Peyer's patch (tissue), 4 donors: ENCODE data around the gene COBL. TPM values are rescaled to one million over a fixed set of nuclear protein-coding genes. Genes with fewer than 3 reads are reported as not detected.

ENCODE experiments used
- DNase-seq, 3 donors: peaks; one replicate each; pipeline ENCODE4 v3.0.0-alpha.2; 2017 to 2019
- H3K27ac ChIP-seq, 4 donors: fragments of 200-600 bp; sonication (generic); one replicate each; pipeline ENCODE4 v1.5.1; 2016 to 2019
- H3K27me3 ChIP-seq, 2 donors: fragments of 200-600 bp; sonication (generic); one replicate each; pipeline ENCODE4 v1.5.1; 2019
- H3K36me3 ChIP-seq, 3 donors: fragments of 200-600 bp; sonication (generic); one replicate each; pipeline ENCODE4 v1.5.1; 2016 to 2019
- H3K4me1 ChIP-seq, 4 donors: fragments of 200-600 bp; sonication (generic); one replicate each; pipeline ENCODE4 v1.5.1; 2016 to 2019
- H3K4me3 ChIP-seq, 4 donors: fragments of 200-600 bp; sonication (generic); 1 replicate in 3 of 4; 2 replicates in 1 of 4; pipeline ENCODE4 v1.5.1; 2016 to 2019; ENCODE audit warnings: mild to moderate bottlenecking in 1 of 4
- H3K9me3 ChIP-seq, 4 donors: fragments of 200-600 bp; sonication (generic); one replicate each; pipeline ENCODE4 v1.5.1; 2016 to 2019; ENCODE audit warnings: mild to moderate bottlenecking in 1 of 4
- POLR2A ChIP-seq, 2 donors: fragments of 450-650 bp; IDR thresholded peaks; one replicate each; pipeline ENCODE4 v1.5.1; 2017; ENCODE audit warnings: antibody characterized with exemption in 2 of 2, mild to moderate bottlenecking in 2 of 2, moderate library complexity in 2 of 2
- total RNA-seq, 4 donors: library from RNA; depleted of rRNA; stranded (reverse); fragments of >200 nt; gene quantifications; one replicate each; pipeline ENCODE4 v1.1.0, GENCODE V29; 2016
- TF ChIP-seq, protein P1 (sequence below), 6 experiments: fragments of 450-650 bp in 4 of 6; fragments of 200-600 bp in 2 of 6; sonication (generic) in 1 of 6; IDR thresholded peaks; one replicate each; pipeline ENCODE4 v1.5.1; 2017 to 2019; ENCODE audit warnings: antibody characterized with exemption in 6 of 6, mild to moderate bottlenecking in 3 of 6, moderate library complexity in 1 of 6

Gene COBL
- total RNA-seq, 4 donors from 2014 or later: 25.6 to 129 (median 116) TPM

GRCh38 chr7:51175316-51175991, 141.2 kb downstream of the COBL start:
- no peak overlapping the region for H3K27ac ChIP-seq
- no peaks in the 10 kb centered on the region for H3K27me3 ChIP-seq
- no peak for TF ChIP-seq POLR2A (IDR thresholded peaks at IDR 0.05)
- TF ChIP-seq, protein P1, sequence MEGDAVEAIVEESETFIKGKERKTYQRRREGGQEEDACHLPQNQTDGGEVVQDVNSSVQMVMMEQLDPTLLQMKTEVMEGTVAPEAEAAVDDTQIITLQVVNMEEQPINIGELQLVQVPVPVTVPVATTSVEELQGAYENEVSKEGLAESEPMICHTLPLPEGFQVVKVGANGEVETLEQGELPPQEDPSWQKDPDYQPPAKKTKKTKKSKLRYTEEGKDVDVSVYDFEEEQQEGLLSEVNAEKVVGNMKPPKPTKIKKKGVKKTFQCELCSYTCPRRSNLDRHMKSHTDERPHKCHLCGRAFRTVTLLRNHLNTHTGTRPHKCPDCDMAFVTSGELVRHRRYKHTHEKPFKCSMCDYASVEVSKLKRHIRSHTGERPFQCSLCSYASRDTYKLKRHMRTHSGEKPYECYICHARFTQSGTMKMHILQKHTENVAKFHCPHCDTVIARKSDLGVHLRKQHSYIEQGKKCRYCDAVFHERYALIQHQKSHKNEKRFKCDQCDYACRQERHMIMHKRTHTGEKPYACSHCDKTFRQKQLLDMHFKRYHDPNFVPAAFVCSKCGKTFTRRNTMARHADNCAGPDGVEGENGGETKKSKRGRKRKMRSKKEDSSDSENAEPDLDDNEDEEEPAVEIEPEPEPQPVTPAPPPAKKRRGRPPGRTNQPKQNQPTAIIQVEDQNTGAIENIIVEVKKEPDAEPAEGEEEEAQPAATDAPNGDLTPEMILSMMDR (IDR thresholded peaks at IDR 0.05): no peak
- DNase-seq: no peak
- H3K4me1 ChIP-seq: no peaks in the 10 kb centered on the region
- no peaks in the 10 kb centered on the region for H3K9me3 ChIP-seq
- peaks cover 0 to 3% (median 0%) of the 10 kb centered on the region in 3 donors for H3K36me3 ChIP-seq
- H3K4me3 ChIP-seq: no peak overlapping the region

DNA sequence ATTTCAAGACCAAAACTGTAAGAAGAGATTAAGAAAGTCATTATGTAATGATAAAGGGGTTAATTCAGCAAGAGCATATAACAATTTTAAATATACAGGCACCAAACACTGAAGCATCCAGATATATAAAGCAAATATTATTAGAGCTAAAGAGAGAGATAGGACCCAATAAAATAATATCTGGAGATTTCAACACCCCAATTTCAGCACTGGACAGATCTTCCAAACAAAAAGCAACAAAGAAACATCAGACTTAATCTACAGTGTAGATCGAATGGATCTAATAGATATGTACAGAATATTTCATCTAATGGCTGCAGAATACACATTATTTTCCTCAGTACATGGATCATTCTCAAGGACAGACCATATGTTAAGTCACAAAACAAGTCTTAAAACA, 151.3 kb downstream of the COBL start:
- Histone ChIP-seq H3K4me1 (no peaks in the 10 kb centered on the region), H3K27me3 (no peaks in the 10 kb centered on the region)
- no peak for TF ChIP-seq POLR2A (IDR thresholded peaks at IDR 0.05)
- TF ChIP-seq, protein P1 (IDR thresholded peaks at IDR 0.05): no peak

DNA sequence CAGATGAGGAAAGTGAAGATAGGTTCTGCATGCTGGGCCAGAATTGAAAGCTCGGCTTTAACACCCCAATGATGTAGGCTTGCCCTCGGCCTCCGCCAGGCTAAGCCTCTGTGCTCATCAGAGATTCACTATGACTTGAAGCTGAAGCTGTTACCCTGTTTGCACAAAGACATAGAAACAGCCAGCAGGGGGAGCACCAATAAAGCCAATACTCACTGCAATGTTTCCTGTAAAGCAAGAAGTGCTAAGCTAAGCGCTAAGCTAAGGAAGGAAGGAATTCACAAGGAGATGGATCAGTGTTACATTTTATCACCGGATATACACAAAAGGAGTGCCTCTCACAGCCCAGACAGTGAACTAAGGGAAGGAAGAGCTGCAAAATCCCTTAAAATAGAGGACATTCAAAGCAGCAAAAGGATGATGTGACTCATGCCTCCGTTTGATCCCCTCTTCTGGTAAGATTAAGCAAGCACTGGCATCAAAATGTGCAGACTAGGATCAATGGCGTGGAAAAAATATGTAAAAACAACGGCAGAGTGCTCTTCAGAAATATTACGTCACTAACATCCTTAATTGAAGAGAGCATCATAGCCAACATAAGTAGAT, 153.8 kb downstream of the COBL start:
- Histone ChIP-seq H3K9me3 (no peaks in the 10 kb centered on the region), H3K36me3 (no peaks in the 10 kb centered on the region), H3K4me1 (no peaks in the 10 kb centered on the region), H3K4me3 (no peak overlapping the region), H3K27me3 (no peaks in the 10 kb centered on the region), H3K27ac (no peak overlapping the region)
- TF ChIP-seq POLR2A (IDR thresholded peaks at IDR 0.05): no peak
- TF ChIP-seq, protein P1 (IDR thresholded peaks at IDR 0.05): peak in 5 of 6 experiments; percentile 43 to 86 (median 82)
- peak in 2 of 3 donors; percentile 50 to 87 for DNase-seq

More for the DNA sequence above, 151.3 kb downstream of the COBL start:
- no peak for DNase-seq
- Histone ChIP-seq H3K27ac (no peak overlapping the region), H3K4me3 (no peak overlapping the region), H3K9me3 (no peaks in the 10 kb centered on the region), H3K36me3 (no peaks in the 10 kb centered on the region)

- DNase-seq: no peak
- TF ChIP-seq, protein P1 (IDR thresholded peaks at IDR 0.05): no peak
- no peak for TF ChIP-seq POLR2A (IDR thresholded peaks at IDR 0.05)
- Histone ChIP-seq H3K4me3 (no peak overlapping the region), H3K36me3 (no peaks in the 10 kb centered on the region), H3K9me3 (no peaks in the 10 kb centered on the region), H3K4me1 (no peaks in the 10 kb centered on the region), H3K27ac (no peak overlapping the region), H3K27me3 (no peaks in the 10 kb centered on the region)
These were observed 154.7 kb downstream of the COBL start for GRCh38 chr7:51161937-51162336.

DNA sequence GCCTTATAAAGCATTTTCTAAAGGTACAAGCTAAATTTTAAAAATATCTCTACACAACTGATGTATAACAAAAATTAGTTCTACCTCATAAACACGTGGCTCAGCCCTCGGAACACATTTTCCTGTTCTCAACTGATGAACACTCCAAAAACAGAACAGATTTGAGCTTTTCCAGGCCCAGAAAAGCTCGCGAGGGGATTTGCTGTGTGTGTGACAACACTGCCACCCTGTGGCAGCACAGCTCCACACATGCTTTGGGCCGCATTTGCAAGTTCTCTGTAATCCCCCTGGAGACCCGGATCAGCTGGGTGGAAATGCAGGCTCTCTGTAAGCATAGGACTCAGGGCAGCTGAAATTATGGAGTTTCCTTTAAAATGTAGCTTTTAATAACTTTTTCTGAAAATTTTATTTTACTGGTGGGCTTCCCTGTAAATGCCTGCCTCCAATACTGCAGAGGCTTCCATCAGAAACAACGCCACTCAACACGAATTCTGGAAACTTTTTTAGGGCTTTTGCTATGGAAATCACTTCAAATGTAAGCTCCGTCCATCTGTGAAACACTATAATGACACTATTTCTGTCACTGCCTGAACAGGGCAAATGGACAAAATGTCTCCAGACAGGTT, 155.5 kb downstream of the COBL start:
- H3K36me3 ChIP-seq: no peaks in the 10 kb centered on the region
- TF ChIP-seq POLR2A (IDR thresholded peaks at IDR 0.05): no peak
- TF ChIP-seq, protein P1 (IDR thresholded peaks at IDR 0.05): peak; percentile 36 to 81 (median 78)
- no peaks in the 10 kb centered on the region for H3K27me3 ChIP-seq
- no peak overlapping the region for H3K4me3 ChIP-seq
- H3K27ac ChIP-seq: no peak overlapping the region
- H3K9me3 ChIP-seq: no peaks in the 10 kb centered on the region
- no peaks in the 10 kb centered on the region for H3K4me1 ChIP-seq
- DNase-seq: peak; percentile 25 to 77 (median 61)
